ENCODE measurements around the gene PLEKHJ1.

The PLEKHJ1 gene

GRCh38 chr19:2189880-2190279, 46.2 kb downstream of the PLEKHJ1 start:
- Histone ChIP-seq H3K4me3 (ENCODE audit: low read length) (no peak overlapping the region), H3K27me3 (ENCODE audit: low read depth, low read length) (no peaks in the 10 kb centered on the region), H3K9ac (ENCODE audit: low read length) (no peak overlapping the region), H3K79me2 (ENCODE audit: low read length) (peaks cover 33% of the 10 kb centered on the region), H3K27ac (ENCODE audit: low read length) (no peak overlapping the region), H3K9me3 (ENCODE audit: insufficient read depth, low read length) (no peaks in the 10 kb centered on the region), H3K4me1 (ENCODE audit: low read length) (peaks cover 13% of the 10 kb centered on the region), H4K20me1 (ENCODE audit: insufficient read depth, low read length) (peaks cover 55% of the 10 kb centered on the region), H3K36me3 (replicated peaks; ENCODE audit: low read depth, low read length) (peaks cover 75% of the 10 kb centered on the region), H2AFZ (ENCODE audit: low read depth, low read length) (no peak overlapping the region), H3K4me2 (ENCODE audit: low read length) (no peak overlapping the region)
- TF ChIP-seq EZH2phosphoT487 (IDR thresholded peaks at IDR 0.05; ENCODE audit: low read depth) = no peak
- no peak for TF ChIP-seq CTCF (IDR thresholded peaks at IDR 0.05; ENCODE audit: low read depth, low read length)

- H3K36me3 ChIP-seq (replicated peaks; ENCODE audit: low read depth, low read length) = peaks cover 78% of the 10 kb centered on the region
- H3K27ac ChIP-seq (ENCODE audit: low read length) = no peak overlapping the region
- H3K9ac ChIP-seq (ENCODE audit: low read length) = no peak overlapping the region
- H3K4me1 ChIP-seq (ENCODE audit: low read length) = peaks cover 13% of the 10 kb centered on the region
- H3K9me3 ChIP-seq (ENCODE audit: insufficient read depth, low read length) = no peaks in the 10 kb centered on the region
- TF ChIP-seq EZH2phosphoT487 (IDR thresholded peaks at IDR 0.05; ENCODE audit: low read depth) (no peak), CTCF (IDR thresholded peaks at IDR 0.05; ENCODE audit: low read depth, low read length) (no peak)
- H3K4me3 ChIP-seq (ENCODE audit: low read length) = no peak overlapping the region
- H4K20me1 ChIP-seq (ENCODE audit: insufficient read depth, low read length) = peaks cover 66% of the 10 kb centered on the region
- no peak overlapping the region for H2AFZ ChIP-seq (ENCODE audit: low read depth, low read length)
- H3K4me2 ChIP-seq (ENCODE audit: low read length) = no peak overlapping the region
- peaks cover 44% of the 10 kb centered on the region for H3K79me2 ChIP-seq (ENCODE audit: low read length)
- no peaks in the 10 kb centered on the region for H3K27me3 ChIP-seq (ENCODE audit: low read depth, low read length)
These were observed 47.3 kb downstream of the PLEKHJ1 start for GRCh38 chr19:2188708-2189385.

GRCh38 chr19:2187159-2187558, 49.0 kb downstream of the PLEKHJ1 start:
- Histone ChIP-seq H2AFZ (ENCODE audit: low read depth, low read length) (no peak overlapping the region), H4K20me1 (ENCODE audit: insufficient read depth, low read length) (peaks cover 74% of the 10 kb centered on the region), H3K27ac (ENCODE audit: low read length) (no peak overlapping the region), H3K27me3 (ENCODE audit: low read depth, low read length) (no peaks in the 10 kb centered on the region), H3K79me2 (ENCODE audit: low read length) (peaks cover 60% of the 10 kb centered on the region), H3K9ac (ENCODE audit: low read length) (no peak overlapping the region), H3K4me1 (ENCODE audit: low read length) (peaks cover 26% of the 10 kb centered on the region), H3K4me2 (ENCODE audit: low read length) (no peak overlapping the region), H3K9me3 (ENCODE audit: insufficient read depth, low read length) (no peaks in the 10 kb centered on the region), H3K4me3 (ENCODE audit: low read length) (no peak overlapping the region), H3K36me3 (replicated peaks; ENCODE audit: low read depth, low read length) (peaks cover 68% of the 10 kb centered on the region)
- TF ChIP-seq CTCF (IDR thresholded peaks at IDR 0.05; ENCODE audit: low read depth, low read length) (no peak), EZH2phosphoT487 (IDR thresholded peaks at IDR 0.05; ENCODE audit: low read depth) (no peak)

GRCh38 chr19:2186071-2186846, 49.9 kb downstream of the PLEKHJ1 start:
- H3K9ac ChIP-seq (ENCODE audit: low read length) = no peak overlapping the region
- no peaks in the 10 kb centered on the region for H3K27me3 ChIP-seq (ENCODE audit: low read depth, low read length)
- no peak overlapping the region for H3K27ac ChIP-seq (ENCODE audit: low read length)
- H3K4me2 ChIP-seq (ENCODE audit: low read length) = no peak overlapping the region
- H3K36me3 ChIP-seq (replicated peaks; ENCODE audit: low read depth, low read length) = peaks cover 60% of the 10 kb centered on the region
- peaks cover 26% of the 10 kb centered on the region for H3K4me1 ChIP-seq (ENCODE audit: low read length)
- no peak overlapping the region for H2AFZ ChIP-seq (ENCODE audit: low read depth, low read length)
- TF ChIP-seq EZH2phosphoT487 (IDR thresholded peaks at IDR 0.05; ENCODE audit: low read depth) (no peak), CTCF (IDR thresholded peaks at IDR 0.05; ENCODE audit: low read depth, low read length) (no peak)
- H3K9me3 ChIP-seq (ENCODE audit: insufficient read depth, low read length) = no peaks in the 10 kb centered on the region
- H3K4me3 ChIP-seq (ENCODE audit: low read length) = no peak overlapping the region
- peaks cover 81% of the 10 kb centered on the region for H4K20me1 ChIP-seq (ENCODE audit: insufficient read depth, low read length)
- peaks cover 64% of the 10 kb centered on the region for H3K79me2 ChIP-seq (ENCODE audit: low read length)
